Tibial nerve (tissue), 4 donors: ENCODE measurements around the gene COBL. TPM values are rescaled to one million over a fixed set of nuclear protein-coding genes. Genes with fewer than 3 reads are reported as not detected.

Source experiments
- DNase-seq, 2 donors: peaks; one replicate each; pipeline ENCODE4 v3.0.0-alpha.2; 2019; ENCODE audit warnings: low spot score in 2 of 2
- H3K27ac ChIP-seq, 4 donors: fragments of 200-600 bp; sonication (generic) in 3 of 4; one replicate each; pipeline ENCODE4 v1.5.1; 2017 to 2019; ENCODE audit warnings: mild to moderate bottlenecking in 1 of 4
- H3K27me3 ChIP-seq, 2 donors: fragments of 200-600 bp; sonication (generic) in 1 of 2; one replicate each; pipeline versions ENCODE4 v1.5.1 to v1.6.0; 2017 to 2019
- H3K36me3 ChIP-seq, 3 donors: fragments of 200-600 bp; sonication (generic); one replicate each; pipeline ENCODE4 v1.5.1; 2018 to 2019
- H3K4me1 ChIP-seq, 4 donors: fragments of 200-600 bp; sonication (generic) in 3 of 4; one replicate each; pipeline ENCODE4 v1.5.1; 2017 to 2019
- H3K4me3 ChIP-seq, 4 donors: fragments of 200-600 bp; sonication (generic) in 3 of 4; one replicate each; pipeline ENCODE4 v1.5.1; 2017 to 2019; ENCODE audit warnings: mild to moderate bottlenecking in 1 of 4, moderate library complexity in 1 of 4
- H3K9me3 ChIP-seq, 4 donors: fragments of 200-600 bp; sonication (generic) in 3 of 4; one replicate each; pipeline ENCODE4 v1.5.1; 2017 to 2019
- EP300 ChIP-seq, 2 donors: sonication (generic); formaldehyde crosslinking; IDR thresholded peaks; one replicate each; pipeline ENCODE4 v1.6.1; 2017; ENCODE audit warnings: antibody characterized with exemption in 2 of 2, mild to moderate bottlenecking in 1 of 2
- POLR2A ChIP-seq, 2 donors: fragments of 450-650 bp; IDR thresholded peaks; one replicate each; pipeline ENCODE4 v1.6.1; 2017; ENCODE audit warnings: antibody characterized with exemption in 2 of 2, mild to moderate bottlenecking in 2 of 2, moderate library complexity in 2 of 2
- WGBS, 2 donors: methylation state at CpG; one replicate each; pipeline ENCODE4 v1.1.5; 2018; 5-methylcytosine and 5-hydroxymethylcytosine counted together
- total RNA-seq, 4 donors: library from RNA; depleted of rRNA; stranded (reverse); fragments of >200 nt; gene quantifications; one replicate each; pipeline ENCODE4 v1.1.0, GENCODE V29; 2016
- TF ChIP-seq, protein P1 (sequence below), 5 experiments: fragments of 200-600 bp in 3 of 5; fragments of 450-650 bp in 2 of 5; sonication (generic) in 3 of 5; IDR thresholded peaks; one replicate each; pipeline ENCODE4 v1.5.1; 2016 to 2019; ENCODE audit warnings: antibody characterized with exemption in 5 of 5, mild to moderate bottlenecking in 3 of 5, moderate library complexity in 2 of 5

COBL gene
- total RNA-seq, 4 donors from 2014 or later: 6.3 to 18.1 (median 8.1) TPM

DNA sequence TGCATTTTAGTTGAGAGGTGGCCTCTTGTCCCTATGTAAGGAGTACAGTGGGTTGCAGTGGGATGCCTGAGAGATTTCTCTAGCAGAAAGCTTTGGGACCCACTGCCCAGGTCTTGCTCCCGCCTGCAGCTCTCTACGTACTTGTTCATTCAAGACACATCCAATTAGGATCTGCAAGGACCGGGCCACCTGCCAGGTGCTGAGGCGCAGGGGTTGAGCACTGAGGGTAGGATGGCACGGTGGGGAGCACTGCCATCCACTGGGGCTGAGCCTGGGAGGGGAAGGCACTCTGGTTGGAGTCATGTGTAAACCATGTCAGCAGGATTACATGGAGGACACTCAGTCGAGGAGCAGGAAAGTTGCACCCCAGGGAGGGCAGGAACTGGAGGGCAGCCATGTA lies 342.8 kb downstream of the COBL start:
- TF ChIP-seq, protein P1, sequence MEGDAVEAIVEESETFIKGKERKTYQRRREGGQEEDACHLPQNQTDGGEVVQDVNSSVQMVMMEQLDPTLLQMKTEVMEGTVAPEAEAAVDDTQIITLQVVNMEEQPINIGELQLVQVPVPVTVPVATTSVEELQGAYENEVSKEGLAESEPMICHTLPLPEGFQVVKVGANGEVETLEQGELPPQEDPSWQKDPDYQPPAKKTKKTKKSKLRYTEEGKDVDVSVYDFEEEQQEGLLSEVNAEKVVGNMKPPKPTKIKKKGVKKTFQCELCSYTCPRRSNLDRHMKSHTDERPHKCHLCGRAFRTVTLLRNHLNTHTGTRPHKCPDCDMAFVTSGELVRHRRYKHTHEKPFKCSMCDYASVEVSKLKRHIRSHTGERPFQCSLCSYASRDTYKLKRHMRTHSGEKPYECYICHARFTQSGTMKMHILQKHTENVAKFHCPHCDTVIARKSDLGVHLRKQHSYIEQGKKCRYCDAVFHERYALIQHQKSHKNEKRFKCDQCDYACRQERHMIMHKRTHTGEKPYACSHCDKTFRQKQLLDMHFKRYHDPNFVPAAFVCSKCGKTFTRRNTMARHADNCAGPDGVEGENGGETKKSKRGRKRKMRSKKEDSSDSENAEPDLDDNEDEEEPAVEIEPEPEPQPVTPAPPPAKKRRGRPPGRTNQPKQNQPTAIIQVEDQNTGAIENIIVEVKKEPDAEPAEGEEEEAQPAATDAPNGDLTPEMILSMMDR (IDR thresholded peaks at IDR 0.05): no peak
- TF ChIP-seq POLR2A (IDR thresholded peaks at IDR 0.05) (no peak), EP300 (IDR thresholded peaks at IDR 0.05) (no peak)
- no peak for DNase-seq
- H3K27me3 ChIP-seq: no peaks in the 10 kb centered on the region
- no peaks in the 10 kb centered on the region for H3K9me3 ChIP-seq
- H3K36me3 ChIP-seq: no peaks in the 10 kb centered on the region
- no peaks in the 10 kb centered on the region for H3K4me1 ChIP-seq
- H3K27ac ChIP-seq: no peak overlapping the region
- WGBS, 2 donors: 84 to 91% methylated on average over 6 of the region's 6 CpGs
- no peak overlapping the region for H3K4me3 ChIP-seq

DNA sequence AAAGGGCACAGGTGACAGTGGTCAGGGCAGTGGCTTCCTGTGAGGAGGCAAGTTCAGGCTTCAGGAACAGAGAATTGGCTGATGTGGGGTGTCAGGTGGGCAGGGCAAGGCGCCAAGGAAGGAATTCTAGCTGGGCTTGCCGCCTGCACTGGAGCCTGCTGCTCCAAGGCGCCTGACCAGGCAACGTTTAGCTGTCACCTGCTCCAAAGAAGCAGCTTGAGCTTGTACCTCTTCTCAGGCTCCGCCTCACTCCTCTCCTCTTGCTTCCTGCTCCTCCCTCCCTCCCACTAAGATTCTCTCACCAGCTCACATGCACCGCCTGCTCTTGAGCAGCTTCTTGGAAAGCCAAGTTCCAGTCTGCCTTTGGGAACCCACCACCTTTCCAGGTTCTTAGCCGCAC lies 346.5 kb downstream of the COBL start:
- Histone ChIP-seq H3K9me3 (no peaks in the 10 kb centered on the region), H3K4me3 (no peak overlapping the region), H3K36me3 (no peaks in the 10 kb centered on the region), H3K27ac (no peak overlapping the region), H3K27me3 (no peaks in the 10 kb centered on the region), H3K4me1 (no peaks in the 10 kb centered on the region)
- DNase-seq: no peak
- TF ChIP-seq, protein P1 (IDR thresholded peaks at IDR 0.05): no peak
- TF ChIP-seq POLR2A (IDR thresholded peaks at IDR 0.05) (no peak), EP300 (IDR thresholded peaks at IDR 0.05) (no peak)
- WGBS, 2 donors: 73 to 83% methylated on average over 7 of the region's 7 CpGs
